Activated CD4-positive, alpha-beta memory T cell treated with anti-CD3 and anti-CD28 coated beads, Interleukin-2, amount 10 ng/mL, durations not matched to agents 7 days and 5 days (primary cell): ENCODE measurements around the gene TRABD2B. TPM values are rescaled to one million over a fixed set of nuclear protein-coding genes. Genes with fewer than 3 reads are reported as not detected.

Experiments used
- CTCF ChIA-PET: fragments of 350-600 bp; sonication (Branson Sonifier 250); formaldehyde crosslinking; loops from one replicate; lab custom pipeline; 2021; ENCODE audit warnings: antibody characterized with exemption, inconsistent platforms; lab: Charles Lee
- POLR2A ChIA-PET: fragments of 350-600 bp; sonication (Branson Sonifier 250); formaldehyde crosslinking; loops from one replicate; lab custom pipeline; 2021; ENCODE audit warnings: antibody characterized with exemption; lab: Charles Lee
- DNase-seq: peaks from one replicate; pipeline ENCODE4 v3.0.0-alpha.2; 2020
- H3K27ac Mint-ChIP-seq: one replicate; pipeline ENCODE4 v1.8.0; 2021; ENCODE audit warnings: mild to moderate bottlenecking, mixed read lengths
- H3K27me3 Mint-ChIP-seq: one replicate; pipeline ENCODE4 v1.8.0; 2021; ENCODE audit warnings: mixed read lengths
- H3K36me3 Mint-ChIP-seq: one replicate; pipeline ENCODE4 v1.8.0; 2021; ENCODE audit warnings: low read depth, mixed read lengths
- H3K4me1 Mint-ChIP-seq: one replicate; pipeline ENCODE4 v1.8.0; 2021; ENCODE audit warnings: mixed read lengths
- H3K4me3 Mint-ChIP-seq: one replicate; pipeline ENCODE4 v1.8.0; 2021; ENCODE audit warnings: mild to moderate bottlenecking, mixed read lengths
- H3K9me3 Mint-ChIP-seq: one replicate; pipeline ENCODE4 v1.8.0; 2021; ENCODE audit warnings: mixed read lengths
- total RNA-seq, 2 experiments: library from RNA; stranded (reverse); gene quantifications; one replicate each; pipeline ENCODE4 v1.2.3, GENCODE V29; 2021

The TRABD2B gene
- total RNA-seq, 2 experiments from 2014 or later: not detected

DNA sequence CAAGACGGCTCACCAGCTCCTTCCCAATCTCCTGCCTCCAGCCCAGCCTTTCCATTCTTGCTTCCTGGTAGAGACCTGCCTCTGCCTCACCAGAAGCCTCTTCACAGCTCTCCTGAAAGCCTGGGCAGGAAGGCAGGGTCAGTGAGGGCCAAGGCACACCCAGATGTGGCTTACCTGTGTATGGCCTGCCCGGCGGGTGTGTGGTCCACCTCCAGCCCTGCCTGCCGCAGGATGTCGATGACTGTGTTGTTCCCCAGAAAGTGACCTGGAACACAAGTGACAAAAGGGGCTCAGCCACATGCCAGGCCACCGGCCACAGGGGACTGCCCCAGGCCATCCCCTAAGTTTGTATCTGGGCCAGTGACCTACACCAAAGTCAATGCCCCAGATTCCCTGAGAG, 218.9 kb downstream of the TRABD2B start:
- H3K9me3 Mint-ChIP-seq: no peaks in the 10 kb centered on the region
- H3K27ac Mint-ChIP-seq: no peak overlapping the region
- no peaks in the 10 kb centered on the region for H3K4me1 Mint-ChIP-seq
- no peaks in the 10 kb centered on the region for H3K27me3 Mint-ChIP-seq
- no peak for DNase-seq
- ChIA-PET POLR2A (no interaction called here), CTCF (no interaction called here)
- no peak overlapping the region for H3K4me3 Mint-ChIP-seq
- no peaks in the 10 kb centered on the region for H3K36me3 Mint-ChIP-seq

DNA sequence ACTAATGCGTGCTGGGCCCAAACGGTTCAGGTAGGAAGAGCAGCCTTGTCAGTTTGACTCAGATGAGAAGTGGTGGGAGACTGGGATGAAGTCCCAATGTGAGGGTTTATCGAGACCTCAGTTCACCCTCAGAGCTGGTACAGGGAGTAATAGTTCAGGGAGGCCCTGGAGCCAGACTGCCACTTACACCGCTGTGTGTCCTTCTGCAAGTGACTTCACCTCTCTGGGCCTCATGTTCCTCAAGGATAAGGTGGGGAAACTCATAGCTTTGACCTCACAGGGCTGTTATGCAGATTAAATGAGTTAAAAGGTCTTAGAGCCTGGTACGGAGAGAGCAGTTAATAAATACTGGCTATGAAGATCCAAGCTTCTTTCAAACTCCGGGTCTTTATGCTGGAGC, 219.9 kb downstream of the TRABD2B start:
- CTCF ChIA-PET: no interaction called here
- Mint-ChIP-seq H3K9me3 (no peaks in the 10 kb centered on the region), H3K4me1 (no peaks in the 10 kb centered on the region), H3K27me3 (no peaks in the 10 kb centered on the region), H3K4me3 (no peak overlapping the region), H3K27ac (no peak overlapping the region), H3K36me3 (no peaks in the 10 kb centered on the region)
- POLR2A ChIA-PET: no interaction called here
- no peak for DNase-seq

DNA sequence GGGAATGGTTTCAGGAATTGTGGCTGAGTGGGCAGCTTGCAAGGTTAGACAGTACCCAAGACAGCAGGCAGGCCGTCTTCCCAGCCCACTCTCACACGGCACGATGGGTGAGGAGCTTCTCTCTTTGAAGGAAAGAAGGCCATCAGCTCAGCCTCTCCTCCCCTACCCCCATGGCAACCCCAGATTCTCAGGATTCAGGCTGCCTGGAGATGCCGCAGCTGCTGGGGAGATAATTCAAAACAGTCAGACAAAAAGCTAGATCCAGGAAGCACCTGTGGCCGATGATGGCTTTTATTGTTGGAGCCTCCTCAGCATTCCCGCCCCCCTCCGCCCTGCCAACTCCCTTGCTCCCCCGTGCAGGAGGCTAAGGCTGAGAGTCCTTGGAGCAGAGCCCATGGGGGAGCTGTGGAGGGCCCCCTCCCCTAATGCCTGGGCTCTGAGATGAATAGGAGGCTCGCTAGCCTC, 220.5 kb downstream of the TRABD2B start:
- Mint-ChIP-seq H3K27ac (no peak overlapping the region), H3K27me3 (no peaks in the 10 kb centered on the region), H3K4me1 (no peaks in the 10 kb centered on the region), H3K9me3 (no peaks in the 10 kb centered on the region), H3K4me3 (no peak overlapping the region), H3K36me3 (no peaks in the 10 kb centered on the region)
- ChIA-PET POLR2A (no interaction called here), CTCF (no interaction called here)
- DNase-seq: no peak

GRCh38 chr1:47774986-47775834, 222.0 kb downstream of the TRABD2B start:
- POLR2A ChIA-PET: no interaction called here

DNA sequence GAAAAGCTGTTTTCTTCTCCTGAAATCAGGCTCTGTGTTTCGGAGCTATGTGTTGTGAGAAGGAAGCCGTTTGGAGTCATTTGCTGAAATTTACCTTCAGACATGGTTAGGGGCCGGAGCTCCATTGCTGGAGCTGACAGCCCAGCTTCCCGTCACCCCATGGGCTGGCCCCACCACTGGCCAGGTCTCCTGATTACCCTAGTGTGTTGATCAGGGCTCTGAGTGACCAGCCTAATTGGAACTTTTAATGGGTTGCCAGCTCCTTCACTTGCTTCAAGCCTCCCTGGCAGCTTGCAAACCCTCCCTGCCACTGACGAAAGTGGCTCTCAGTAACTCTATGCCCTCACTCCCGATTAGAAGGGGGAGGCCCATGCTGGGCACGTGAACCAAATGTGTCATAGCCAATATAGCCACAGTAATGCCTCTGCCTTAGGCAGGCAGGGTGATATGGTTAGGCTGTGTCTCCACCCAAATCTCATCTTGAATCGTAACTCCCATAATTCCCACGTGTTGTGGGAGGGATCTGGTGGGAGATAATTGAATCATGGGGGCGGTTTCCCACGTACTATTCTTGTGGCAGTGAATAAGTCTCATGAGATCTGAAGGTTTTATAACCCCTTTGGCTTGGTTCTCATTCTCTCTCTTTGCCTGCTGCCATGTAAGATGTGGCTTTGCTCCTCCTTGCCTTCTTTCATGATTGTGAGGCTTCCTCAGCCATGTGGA, 224.1 kb downstream of the TRABD2B start:
- ChIA-PET POLR2A (no interaction called here), CTCF (no interaction called here)
- Mint-ChIP-seq H3K4me3 (no peak overlapping the region), H3K27me3 (no peaks in the 10 kb centered on the region), H3K36me3 (no peaks in the 10 kb centered on the region), H3K27ac (no peak overlapping the region), H3K4me1 (no peaks in the 10 kb centered on the region), H3K9me3 (no peaks in the 10 kb centered on the region)
- DNase-seq: no peak

More at GRCh38 chr1:47774986-47775834, 222.0 kb downstream of the TRABD2B start:
- Mint-ChIP-seq H3K9me3 (no peaks in the 10 kb centered on the region), H3K27me3 (no peaks in the 10 kb centered on the region), H3K4me3 (no peak overlapping the region), H3K36me3 (no peaks in the 10 kb centered on the region), H3K4me1 (no peaks in the 10 kb centered on the region), H3K27ac (no peak overlapping the region)
- no peak for DNase-seq
- CTCF ChIA-PET: no interaction called here

DNA sequence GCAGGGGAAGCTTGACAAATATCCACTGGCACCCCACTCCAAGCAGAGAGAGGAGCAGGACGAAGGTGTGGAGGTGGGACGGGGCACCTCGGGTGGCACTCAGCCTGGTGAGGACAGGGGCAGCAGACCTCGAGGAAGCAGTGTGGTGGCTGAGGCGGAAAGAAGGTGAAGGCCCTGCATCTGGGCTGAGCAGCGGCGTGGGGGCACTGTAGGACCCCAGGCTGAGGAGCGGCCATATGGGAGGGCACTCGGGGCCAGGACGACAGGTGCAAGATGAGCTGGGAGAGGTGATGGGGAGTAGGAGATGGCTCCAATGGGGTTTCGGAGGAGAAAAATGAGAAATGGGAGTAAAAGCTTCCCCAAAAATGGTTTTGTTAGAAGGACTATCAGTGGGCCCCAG, 224.9 kb downstream of the TRABD2B start:
- ChIA-PET CTCF (no interaction called here), POLR2A (no interaction called here)
- H3K4me1 Mint-ChIP-seq: no peaks in the 10 kb centered on the region
- no peaks in the 10 kb centered on the region for H3K27me3 Mint-ChIP-seq
- no peaks in the 10 kb centered on the region for H3K9me3 Mint-ChIP-seq
- H3K27ac Mint-ChIP-seq: no peak overlapping the region
- no peak overlapping the region for H3K4me3 Mint-ChIP-seq
- no peak for DNase-seq
- no peaks in the 10 kb centered on the region for H3K36me3 Mint-ChIP-seq

DNA sequence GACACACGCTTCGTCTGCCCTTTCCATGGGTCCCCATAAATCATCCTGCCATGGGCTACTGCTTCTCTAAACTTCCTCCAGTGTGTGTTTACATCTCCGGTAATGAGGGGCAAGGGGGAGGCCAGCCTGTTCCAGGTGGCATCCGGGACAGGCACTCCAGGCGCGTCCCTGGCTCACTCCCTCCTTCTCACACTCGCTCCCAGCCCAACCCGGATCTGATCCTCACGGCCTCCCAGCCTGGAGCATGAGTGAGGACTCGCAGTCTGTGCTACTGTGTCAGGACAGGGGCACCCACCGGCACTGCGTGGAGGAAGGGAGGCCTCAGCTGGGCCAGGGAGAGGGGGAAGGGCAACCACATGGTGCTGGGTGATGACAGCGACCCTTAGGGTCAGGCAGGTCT, 225.4 kb downstream of the TRABD2B start:
- H3K27me3 Mint-ChIP-seq: no peaks in the 10 kb centered on the region
- no peak overlapping the region for H3K27ac Mint-ChIP-seq
- no peak overlapping the region for H3K4me3 Mint-ChIP-seq
- no peaks in the 10 kb centered on the region for H3K36me3 Mint-ChIP-seq
- ChIA-PET POLR2A (no interaction called here), CTCF (no interaction called here)
- no peaks in the 10 kb centered on the region for H3K4me1 Mint-ChIP-seq
- H3K9me3 Mint-ChIP-seq: no peaks in the 10 kb centered on the region
- no peak for DNase-seq

DNA sequence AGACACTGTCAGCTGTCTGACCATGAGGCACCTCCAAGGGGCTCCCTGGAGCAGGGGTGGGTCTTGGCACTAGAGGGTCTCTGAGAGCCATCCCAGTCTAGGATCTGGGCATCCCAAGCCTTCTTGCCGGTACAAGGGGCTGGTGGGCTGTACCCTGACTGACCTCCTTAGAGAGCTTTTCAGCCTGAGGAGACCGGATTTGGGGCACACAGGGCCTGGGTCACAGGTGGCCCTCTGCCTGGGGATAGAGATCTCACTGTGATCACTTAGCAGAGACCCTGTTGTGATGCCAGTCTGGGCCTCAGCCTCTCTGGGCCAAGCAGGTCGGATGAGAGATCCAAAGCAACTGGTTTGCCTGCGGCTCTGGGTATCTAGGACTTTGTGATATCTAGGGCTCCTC, 227.2 kb downstream of the TRABD2B start:
- Mint-ChIP-seq H3K4me3 (no peak overlapping the region), H3K4me1 (no peaks in the 10 kb centered on the region), H3K36me3 (no peaks in the 10 kb centered on the region), H3K9me3 (no peaks in the 10 kb centered on the region), H3K27me3 (no peaks in the 10 kb centered on the region), H3K27ac (no peak overlapping the region)
- DNase-seq: no peak
- POLR2A ChIA-PET: no interaction called here
- CTCF ChIA-PET: no interaction called here

DNA sequence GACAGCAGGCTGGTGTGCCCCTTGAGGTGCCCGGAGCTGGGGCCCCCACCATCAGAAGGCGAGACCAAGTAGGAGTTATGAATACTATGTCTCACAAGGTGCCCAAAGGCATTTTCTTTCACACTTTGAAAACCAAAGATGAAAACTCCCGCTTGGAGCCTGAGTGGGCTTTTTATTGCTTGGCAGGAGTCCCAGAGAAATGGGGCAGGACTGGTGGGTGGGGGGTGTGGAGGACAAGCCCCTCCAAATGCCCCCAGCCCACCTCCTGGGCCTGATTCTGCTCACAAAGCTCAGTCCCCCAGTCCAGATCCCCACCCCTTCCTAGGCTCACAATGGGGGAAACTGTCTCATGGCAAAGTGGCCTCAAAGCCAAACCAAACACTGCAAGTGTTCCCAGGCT, 227.9 kb downstream of the TRABD2B start:
- ChIA-PET CTCF (no interaction called here), POLR2A (no interaction called here)
- H3K27ac Mint-ChIP-seq: no peak overlapping the region
- H3K9me3 Mint-ChIP-seq: no peaks in the 10 kb centered on the region
- no peaks in the 10 kb centered on the region for H3K27me3 Mint-ChIP-seq
- no peak for DNase-seq
- no peaks in the 10 kb centered on the region for H3K4me1 Mint-ChIP-seq
- H3K36me3 Mint-ChIP-seq: no peaks in the 10 kb centered on the region
- no peak overlapping the region for H3K4me3 Mint-ChIP-seq

DNA sequence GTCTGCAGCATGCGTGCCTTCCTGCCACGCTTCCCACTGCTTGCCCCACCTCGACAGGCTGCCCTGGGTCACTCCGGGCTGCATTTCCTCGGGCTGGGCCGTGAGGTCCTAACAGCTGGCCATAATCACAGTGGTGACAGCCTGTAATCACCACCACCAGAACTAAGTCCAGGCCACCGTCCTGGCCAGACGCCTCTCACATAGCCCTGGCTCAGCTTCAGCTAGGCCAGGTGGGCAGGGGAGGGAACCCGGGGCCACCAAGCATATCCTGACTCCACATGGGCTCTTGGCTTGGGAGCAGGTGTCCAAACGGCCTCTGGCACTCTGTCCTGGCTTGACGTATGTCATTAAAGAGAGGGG, 229.5 kb downstream of the TRABD2B start:
- H3K9me3 Mint-ChIP-seq: no peaks in the 10 kb centered on the region
- CTCF ChIA-PET: no interaction called here
- POLR2A ChIA-PET: no interaction called here
- no peaks in the 10 kb centered on the region for H3K36me3 Mint-ChIP-seq
- H3K4me1 Mint-ChIP-seq: no peaks in the 10 kb centered on the region
- no peak overlapping the region for H3K4me3 Mint-ChIP-seq
- no peak overlapping the region for H3K27ac Mint-ChIP-seq
- DNase-seq: no peak
- no peaks in the 10 kb centered on the region for H3K27me3 Mint-ChIP-seq

DNA sequence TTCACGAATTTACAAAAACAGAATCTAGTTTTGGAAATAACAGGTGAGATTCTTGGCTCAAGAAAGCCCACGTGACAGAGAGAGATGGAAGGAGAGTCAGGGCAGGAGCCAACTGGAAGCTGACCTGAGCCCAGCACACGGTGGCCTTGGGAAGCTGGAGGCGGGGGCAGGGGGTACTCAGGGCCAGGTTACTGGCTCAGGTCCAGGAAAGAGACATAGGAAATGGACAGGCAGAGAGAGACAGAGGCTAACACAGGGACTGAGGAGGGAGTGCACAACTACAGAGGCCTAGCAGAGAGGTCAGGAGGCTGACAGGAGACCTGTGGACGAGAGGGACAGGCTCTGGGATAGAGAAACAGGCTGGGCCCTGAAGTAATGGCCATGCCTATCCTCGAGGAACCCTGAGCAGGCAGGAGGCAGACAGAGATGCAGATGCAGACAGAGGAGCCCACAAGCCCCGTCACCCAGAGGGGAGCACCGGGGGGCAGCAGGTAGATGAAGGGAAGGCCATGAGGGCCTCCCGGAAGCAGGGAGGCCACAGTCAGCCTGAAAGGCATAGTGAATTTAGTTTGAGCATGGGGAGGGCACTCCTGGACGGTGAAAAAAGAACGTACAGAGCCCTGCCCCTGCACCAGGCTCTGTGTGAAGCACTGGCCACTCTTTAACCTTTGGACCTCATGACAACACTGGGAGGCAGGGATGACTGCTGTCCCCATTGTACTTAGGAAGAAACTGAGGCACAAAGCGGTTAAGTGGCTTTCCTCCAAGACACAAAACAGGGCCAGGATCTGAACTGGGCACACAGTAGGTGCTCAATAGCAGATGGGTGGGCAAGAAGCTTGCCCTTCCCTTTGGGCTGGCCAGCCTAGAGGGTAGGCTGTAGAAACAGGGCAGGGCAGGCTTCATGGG, 230.1 kb downstream of the TRABD2B start:
- no peak overlapping the region for H3K27ac Mint-ChIP-seq
- no peak overlapping the region for H3K4me3 Mint-ChIP-seq
- H3K9me3 Mint-ChIP-seq: no peaks in the 10 kb centered on the region
- H3K36me3 Mint-ChIP-seq: no peaks in the 10 kb centered on the region
- CTCF ChIA-PET: no interaction called here
- no peak for DNase-seq
- H3K4me1 Mint-ChIP-seq: no peaks in the 10 kb centered on the region
- POLR2A ChIA-PET: no interaction called here
- H3K27me3 Mint-ChIP-seq: no peaks in the 10 kb centered on the region

- CTCF ChIA-PET: no interaction called here
- H3K27ac Mint-ChIP-seq: no peak overlapping the region
Observed at GRCh38 chr1:47765742-47766485, 231.3 kb downstream of the TRABD2B start.

More at GRCh38 chr1:47765742-47766485, 231.3 kb downstream of the TRABD2B start:
- POLR2A ChIA-PET: interaction anchor here (1.8 kb wide), 1 partner anchor 12 kb away, joined by 5 read pairs; no protein-coding TSS in a partner anchor
- Mint-ChIP-seq H3K27me3 (no peaks in the 10 kb centered on the region), H3K9me3 (no peaks in the 10 kb centered on the region), H3K4me1 (no peaks in the 10 kb centered on the region), H3K4me3 (no peak overlapping the region), H3K36me3 (no peaks in the 10 kb centered on the region)
- no peak for DNase-seq
